Measurements from ENCODE around the gene BLOC1S6. TPM values are rescaled to one million over a fixed set of nuclear protein-coding genes. Genes with fewer than 3 reads are reported as not detected.

Gene BLOC1S6
- total and polyA plus RNA-seq, 2 of the 13 experiments (the other 11 are each of a cell fraction or from before 2014, with no cell fraction given), result 11.8 to 44.3 TPM

GRCh38 chr15:45581919-45582318 is 5.3 kb upstream of the BLOC1S6 start:
- WGBS (ENCODE audit: low lambda C conversion rate), result 72% methylated on average over 2 of the region's 2 CpGs
- no peaks in the 10 kb centered on the region for H3K9me3 ChIP-seq (ENCODE audit: low read length)
- BruUV-seq (replicated peaks), result no TSS peak
- in situ Hi-C loops (cut with HindIII; ENCODE audit: extremely low pct_ligation_motif_present, low pct_unique_long_range_greater_than_20kb), result no loop called here
- H3K4me3 ChIP-seq (replicated peaks in 1 of 3; ENCODE audit: insufficient read depth in 1 of 3, low read depth in 2 of 3, low read length in 3 of 3), result no peak overlapping the region
- no peak overlapping the region for H2AFZ ChIP-seq (ENCODE audit: low read length)
- no peaks in the 10 kb centered on the region; a peak in 1 of 5 replicates for H3K27me3 ChIP-seq (ENCODE audit: control insufficient read depth in 1 of 2, insufficient read depth in 2 of 2, low read length in 2 of 2)
- no peak overlapping the region for H3K9ac ChIP-seq (ENCODE audit: insufficient read depth, low read depth, low read length)
- no peak overlapping the region for H3K27ac ChIP-seq (ENCODE audit: extremely low read length, insufficient read depth, low read length)
- H3K79me2 ChIP-seq (ENCODE audit: insufficient read depth, low read length), result no peaks in the 10 kb centered on the region
- ATAC-seq (no peak), FAIRE-seq (no peak), DNase-seq (ENCODE audit: low spot score) (no peak)
- no peaks in the 10 kb centered on the region for H3K36me3 ChIP-seq (replicated peaks in 1 of 2; ENCODE audit: control insufficient read depth in 1 of 2, insufficient read depth in 2 of 2, low read length in 2 of 2)
- H3K4me2 ChIP-seq (ENCODE audit: low read depth, low read length), result no peak overlapping the region
- POLR2A ChIA-PET, result no interaction called here
- intact Hi-C loops (cut with micrococcal nuclease; ENCODE audit: unreplicated experiment), result loop anchor here (10.0 kb wide), 1 partner anchor 53 kb away; the partner anchor contains the start of gene SQOR
- H3K4me1 ChIP-seq (ENCODE audit: insufficient read depth, low read length), result peaks cover 11% of the 10 kb centered on the region
- TF ChIP-seq AHR (CRISPR knock-in tag; IDR thresholded peaks at IDR 0.05) (no peak), U2AF1 (optimal IDR thresholded peaks at IDR 0.05; ENCODE audit: low read depth, low read length) (no peak), PHF8 (CRISPR knock-in tag; IDR thresholded peaks at IDR 0.05) (no peak), YEATS4 (CRISPR knock-in tag; IDR thresholded peaks at IDR 0.05; ENCODE audit: borderline replicate concordance) (no peak), JARID2 (CRISPR knock-in tag; IDR thresholded peaks at IDR 0.05; ENCODE audit: insufficient replicate concordance) (no peak), ZNF770 (CRISPR knock-in tag; IDR thresholded peaks at IDR 0.05) (no peak), EEA1 (CRISPR knock-in tag; IDR thresholded peaks at IDR 0.05; ENCODE audit: borderline replicate concordance) (no peak)
- TF ChIP-seq, protein P1, sequence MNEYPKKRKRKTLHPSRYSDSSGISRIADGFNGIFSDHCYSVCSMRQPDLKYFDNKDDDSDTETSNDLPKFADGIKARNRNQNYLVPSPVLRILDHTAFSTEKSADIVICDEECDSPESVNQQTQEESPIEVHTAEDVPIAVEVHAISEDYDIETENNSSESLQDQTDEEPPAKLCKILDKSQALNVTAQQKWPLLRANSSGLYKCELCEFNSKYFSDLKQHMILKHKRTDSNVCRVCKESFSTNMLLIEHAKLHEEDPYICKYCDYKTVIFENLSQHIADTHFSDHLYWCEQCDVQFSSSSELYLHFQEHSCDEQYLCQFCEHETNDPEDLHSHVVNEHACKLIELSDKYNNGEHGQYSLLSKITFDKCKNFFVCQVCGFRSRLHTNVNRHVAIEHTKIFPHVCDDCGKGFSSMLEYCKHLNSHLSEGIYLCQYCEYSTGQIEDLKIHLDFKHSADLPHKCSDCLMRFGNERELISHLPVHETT (CRISPR knock-in tag; conservative IDR thresholded peaks at IDR 0.05), result no peak
- CTCF ChIA-PET (ENCODE audit: low intra/inter-chr PET ratio, low total read pairs), result no interaction called here
- no peaks in the 10 kb centered on the region for H4K20me1 ChIP-seq (ENCODE audit: insufficient read depth, low read length)

All from HepG2 (cell line).